Gastroesophageal sphincter (tissue), 4 donors: Measurements from ENCODE around the gene JAGN1. TPM values are rescaled to one million over a fixed set of nuclear protein-coding genes. Genes with fewer than 3 reads are reported as not detected.

Source experiments
- ATAC-seq: fragments of 150-250 bp; one replicate; pipeline ENCODE4 v1.9.1; 2016; ENCODE audit warnings: mild to moderate bottlenecking, moderate library complexity
- H3K27ac ChIP-seq, 4 donors: fragments of 200-600 bp; sonication (generic) in 3 of 4; 1 replicate in 3 of 4; 2 replicates in 1 of 4; pipeline ENCODE4 v1.5.1; 2016 to 2019
- H3K27me3 ChIP-seq: fragments of 200-600 bp; sonication (generic); one replicate; pipeline ENCODE4 v1.5.1; 2019
- H3K36me3 ChIP-seq, 2 donors: fragments of 200-600 bp; sonication (generic); one replicate each; pipeline ENCODE4 v1.5.1; 2019; ENCODE audit warnings: control low read depth in 1 of 2
- H3K4me1 ChIP-seq, 3 donors: fragments of 200-600 bp; sonication (generic); 1 replicate in 2 of 3; 2 replicates in 1 of 3; pipeline ENCODE4 v1.5.1; 2016 to 2019; ENCODE audit warnings: control low read depth in 2 of 3
- H3K4me3 ChIP-seq, 2 donors: fragments of 200-600 bp; sonication (generic); one replicate each; pipeline ENCODE4 v1.5.1; 2019; ENCODE audit warnings: mild to moderate bottlenecking in 1 of 2, moderate library complexity in 1 of 2
- H3K9me3 ChIP-seq, 3 donors: fragments of 200-600 bp; sonication (generic); one replicate each; pipeline ENCODE4 v1.5.1; 2017 to 2019; ENCODE audit warnings: control low read depth in 2 of 3
- CTCF ChIP-seq, 4 experiments: fragments of 200-600 bp in 2 of 4; fragments of 450-650 bp in 2 of 4; sonication (generic) in 1 of 4; IDR thresholded peaks; one replicate each; pipeline ENCODE4 v1.5.1; 2017 to 2019; ENCODE audit warnings: antibody characterized with exemption in 4 of 4, mild to moderate bottlenecking in 2 of 4, moderate library complexity in 2 of 4
- EP300 ChIP-seq: sonication (generic); formaldehyde crosslinking; IDR thresholded peaks from one replicate; pipeline ENCODE4 v1.6.1; 2017; ENCODE audit warnings: antibody characterized with exemption, mild to moderate bottlenecking
- POLR2A ChIP-seq, 2 donors: fragments of 450-650 bp; IDR thresholded peaks; one replicate each; pipeline ENCODE4 v1.6.1; 2017; ENCODE audit warnings: antibody characterized with exemption in 2 of 2, mild to moderate bottlenecking in 2 of 2, moderate library complexity in 1 of 2
- POLR2AphosphoS5 ChIP-seq: sonication (generic); formaldehyde crosslinking; IDR thresholded peaks from one replicate; pipeline ENCODE4 v1.6.1; 2017; ENCODE audit warnings: antibody characterized with exemption
- WGBS, 2 donors: methylation state at CpG; one replicate each; pipeline ENCODE4 v1.1.5; 2018; ENCODE audit warnings: low coverage in 1 of 2; 5-methylcytosine and 5-hydroxymethylcytosine counted together
- total RNA-seq, 4 donors: library from RNA; depleted of rRNA; stranded (reverse); fragments of >200 nt; gene quantifications; one replicate each; pipeline ENCODE4 v1.1.0, GENCODE V29; 2016

The JAGN1 gene
- total RNA-seq, 4 donors from 2014 or later = 23.4 to 39.3 (median 31.7) TPM

GRCh38 chr3:9912294-9912935 is 22.0 kb downstream of the JAGN1 start:
- ATAC-seq = no peak
- Histone ChIP-seq H3K9me3 (no peaks in the 10 kb centered on the region), H3K27ac (no peak overlapping the region), H3K4me1 (peaks cover 0 to 40% (median 10%) of the 10 kb centered on the region in 3 donors), H3K36me3 (no peaks in the 10 kb centered on the region), H3K27me3 (no peaks in the 10 kb centered on the region), H3K4me3 (no peak overlapping the region)
- TF ChIP-seq POLR2A (IDR thresholded peaks at IDR 0.05) (no peak), CTCF (IDR thresholded peaks at IDR 0.05) (no peak), EP300 (no peak), POLR2AphosphoS5 (no peak)
- 85 to 86% methylated on average over 5 to 6 of the region's 7 CpGs for WGBS, 2 donors

- peak overlapping the region in 3 of 4 donors; percentile 89 to 96 (median 94) for H3K27ac ChIP-seq
These were observed 23.2 kb downstream of the JAGN1 start for GRCh38 chr3:9913601-9914000.

GRCh38 chr3:9914011-9914410 is 23.6 kb downstream of the JAGN1 start:
- H3K9me3 ChIP-seq = no peaks in the 10 kb centered on the region
- H3K27ac ChIP-seq = peak overlapping the region in 3 of 4 donors; percentile 89 to 96 (median 94)
- peaks cover 0 to 56% (median 20%) of the 10 kb centered on the region in 3 donors for H3K4me1 ChIP-seq
- 56% methylated on average over 1 of the region's 1 CpG; no CpG with 5 or more reads in 1 of the 2 donors for WGBS, 2 donors
- TF ChIP-seq POLR2AphosphoS5 = no peak
- TF ChIP-seq POLR2A (IDR thresholded peaks at IDR 0.05) = no peak
- TF ChIP-seq CTCF (IDR thresholded peaks at IDR 0.05) = no peak
- TF ChIP-seq EP300 = no peak
- H3K36me3 ChIP-seq = no peaks in the 10 kb centered on the region
- no peak for ATAC-seq
- no peak overlapping the region for H3K4me3 ChIP-seq
- no peaks in the 10 kb centered on the region for H3K27me3 ChIP-seq

More at GRCh38 chr3:9913601-9914000, 23.2 kb downstream of the JAGN1 start:
- ATAC-seq = no peak
- peaks cover 0 to 52% (median 20%) of the 10 kb centered on the region in 3 donors for H3K4me1 ChIP-seq
- H3K9me3 ChIP-seq = no peaks in the 10 kb centered on the region
- H3K36me3 ChIP-seq = no peaks in the 10 kb centered on the region
- no peak overlapping the region for H3K4me3 ChIP-seq
- TF ChIP-seq CTCF (IDR thresholded peaks at IDR 0.05) = no peak
- WGBS, 2 donors = 52 to 80% methylated on average over 1 to 5 of the region's 5 CpGs
- no peaks in the 10 kb centered on the region for H3K27me3 ChIP-seq

GRCh38 chr3:9914559-9915253 is 24.3 kb downstream of the JAGN1 start:
- no peak for ATAC-seq
- no peaks in the 10 kb centered on the region for H3K27me3 ChIP-seq
- WGBS, 2 donors = 0% methylated on average over 1 to 5 of the region's 15 CpGs
- H3K4me1 ChIP-seq = peaks cover 0 to 57% (median 20%) of the 10 kb centered on the region in 3 donors
- H3K4me3 ChIP-seq = peak overlapping the region; percentile 43 to 65
- no peaks in the 10 kb centered on the region for H3K9me3 ChIP-seq
- peak overlapping the region; percentile 81 to 96 (median 92) for H3K27ac ChIP-seq
- peaks cover 0 to 6% of the 10 kb centered on the region in 2 donors for H3K36me3 ChIP-seq
- TF ChIP-seq CTCF (IDR thresholded peaks at IDR 0.05) (no peak), POLR2A (IDR thresholded peaks at IDR 0.05) (no peak), EP300 (no peak), POLR2AphosphoS5 (no peak)
